NCI-H146 treated with DMSO at 0.1 percent for 48 hours (cell line): ENCODE measurements around the gene GRPR.
"Not testable (repeated sequence)": the region's sequence is repeated elsewhere in the genome, so short reads cannot be mapped to it uniquely, and the experiment has no call there.

Experiments used
- DNase-seq: peaks from one replicate; lab custom pipeline; 2025; ENCODE audit not compliant: unreplicated experiment; lab: John Stamatoyannopoulos, UW

The GRPR gene

DNA sequence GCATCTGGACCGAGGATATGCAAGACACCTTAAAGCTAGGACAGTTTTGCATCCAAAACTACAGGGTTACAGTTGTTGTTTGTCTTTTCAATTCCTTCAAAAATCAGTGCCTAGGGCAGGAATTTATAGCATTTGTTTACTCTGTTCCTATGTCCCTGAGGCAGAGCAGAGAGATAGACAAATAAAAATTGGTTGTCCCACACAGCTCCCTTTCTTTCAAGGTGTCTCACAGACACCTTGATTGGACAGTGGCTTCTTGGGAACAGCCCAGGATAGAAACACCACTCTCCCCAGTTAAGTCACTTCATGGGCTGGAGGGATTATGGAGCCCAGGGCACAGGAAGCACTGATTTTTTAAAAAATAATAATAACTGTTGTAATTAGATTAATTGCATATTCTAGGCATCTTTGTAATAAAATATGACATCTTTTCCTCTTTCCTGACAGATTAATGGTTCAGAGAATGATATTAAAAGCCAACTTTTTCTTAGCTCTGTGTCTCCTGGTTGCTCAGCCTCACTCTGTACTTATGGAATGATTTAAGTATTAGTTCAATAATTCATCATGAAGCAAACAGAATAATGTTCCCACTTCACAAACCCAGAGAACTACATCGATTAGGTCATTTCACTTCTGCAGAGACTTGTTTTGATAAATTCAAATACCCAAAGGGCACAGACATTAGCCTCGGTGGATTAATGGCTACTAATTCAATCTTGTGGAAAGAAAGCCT, 52.1 kb downstream of the GRPR start:
- DNase-seq = no peak

- DNase-seq = no peak
Measured at GRCh38 chrX:16177260-16177659, 53.9 kb downstream of the GRPR start.

GRCh38 chrX:16183843-16184242, 60.5 kb downstream of the GRPR start:
- not testable (repeated sequence) for DNase-seq

DNA sequence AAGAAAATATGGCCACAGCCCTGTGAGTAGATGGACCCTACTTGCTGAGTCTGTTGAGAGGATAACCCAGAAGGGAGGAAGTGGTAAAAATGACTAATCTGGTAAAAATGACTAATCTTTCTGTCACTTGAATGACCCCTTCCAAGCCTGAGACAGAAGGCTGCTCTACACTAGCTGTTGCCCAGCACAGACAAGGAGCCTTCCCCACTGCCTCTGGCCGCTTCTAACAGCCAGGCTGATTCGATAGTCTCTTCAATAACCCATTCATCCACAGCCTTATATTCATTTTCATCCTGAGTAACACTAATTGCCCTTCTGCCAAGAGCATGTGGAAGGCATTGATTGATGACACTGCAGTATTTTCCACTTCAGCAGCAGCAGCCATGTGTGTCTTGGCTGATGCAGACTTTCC, 62.4 kb downstream of the GRPR start:
- no peak for DNase-seq

- DNase-seq = no peak
Measured at GRCh38 chrX:16186380-16187007, 63.1 kb downstream of the GRPR start.

DNA sequence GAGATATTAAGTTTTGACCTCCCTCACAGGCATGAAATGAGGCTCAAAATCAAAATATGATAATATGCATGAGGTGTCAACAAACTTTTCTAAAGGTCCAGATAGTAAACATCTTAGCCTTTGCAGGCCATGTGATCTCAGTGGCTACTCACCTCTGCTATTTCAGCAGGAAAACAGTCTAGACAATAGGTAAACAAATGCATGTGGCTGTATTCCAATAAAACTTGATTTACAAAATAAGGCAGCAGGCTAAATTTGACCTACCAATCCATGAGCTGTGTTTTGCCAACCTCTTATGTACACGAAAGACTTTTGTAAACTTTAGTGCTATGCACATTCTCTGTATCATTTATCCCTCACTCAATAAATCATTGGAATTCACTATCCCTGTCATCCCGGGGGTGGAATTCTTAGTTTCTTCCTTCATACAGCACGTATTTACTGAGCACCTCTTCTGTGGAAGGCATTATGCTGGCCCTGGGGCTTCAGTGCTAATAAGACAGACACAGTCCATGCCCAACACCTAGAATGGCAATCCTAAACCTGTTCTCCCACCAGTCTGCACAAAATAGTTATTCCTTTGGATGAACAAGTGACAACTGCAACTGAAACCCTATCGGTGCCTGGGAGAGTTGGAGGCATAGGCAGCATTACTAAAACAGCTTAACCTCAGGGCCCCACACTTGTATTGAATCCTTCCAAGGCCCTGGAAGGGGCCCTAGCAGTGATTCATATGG, 63.8 kb downstream of the GRPR start:
- no peak for DNase-seq

- no peak for DNase-seq
Measured at GRCh38 chrX:16188687-16189086, 65.3 kb downstream of the GRPR start.

GRCh38 chrX:16191605-16192004, 68.2 kb downstream of the GRPR start:
- no peak for DNase-seq

DNA sequence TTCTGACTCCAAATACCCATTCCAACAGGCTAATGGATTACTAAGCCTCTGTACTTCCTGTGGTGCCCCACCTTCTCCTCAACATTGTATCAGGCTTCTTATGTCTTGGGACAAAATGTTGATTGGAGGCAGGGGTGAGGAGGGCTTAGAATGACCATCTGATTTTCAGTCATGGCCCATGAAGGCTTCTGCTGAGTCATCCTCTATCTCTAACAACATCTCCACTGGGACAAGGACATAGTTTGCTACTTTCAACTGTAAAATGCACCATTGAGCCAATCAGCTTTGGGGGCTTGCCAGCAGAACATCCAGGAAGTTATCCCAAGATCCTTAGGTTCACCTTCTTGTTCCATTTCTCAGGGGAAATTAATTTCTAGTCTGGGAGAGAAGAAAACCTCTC, 73.5 kb downstream of the GRPR start:
- DNase-seq = no peak

DNA sequence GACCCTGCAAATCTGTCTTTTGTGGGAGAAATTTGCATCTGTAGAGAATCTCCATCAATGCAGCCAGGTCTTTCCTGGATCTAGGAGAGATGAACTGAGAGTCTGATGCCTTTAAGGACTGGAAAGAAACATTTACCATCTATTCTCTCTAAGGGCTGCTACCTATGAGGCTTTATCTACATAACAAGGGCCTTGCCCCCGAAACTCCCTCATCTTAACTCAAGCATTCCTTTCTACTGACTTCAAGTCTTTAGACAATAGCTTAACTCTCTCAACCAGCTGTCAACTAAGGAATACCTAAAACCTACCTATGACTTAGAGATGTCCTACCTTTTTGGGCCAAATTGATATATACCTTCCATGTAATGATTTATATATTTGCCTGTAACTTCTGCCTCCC, 76.0 kb downstream of the GRPR start:
- DNase-seq = no peak

DNA sequence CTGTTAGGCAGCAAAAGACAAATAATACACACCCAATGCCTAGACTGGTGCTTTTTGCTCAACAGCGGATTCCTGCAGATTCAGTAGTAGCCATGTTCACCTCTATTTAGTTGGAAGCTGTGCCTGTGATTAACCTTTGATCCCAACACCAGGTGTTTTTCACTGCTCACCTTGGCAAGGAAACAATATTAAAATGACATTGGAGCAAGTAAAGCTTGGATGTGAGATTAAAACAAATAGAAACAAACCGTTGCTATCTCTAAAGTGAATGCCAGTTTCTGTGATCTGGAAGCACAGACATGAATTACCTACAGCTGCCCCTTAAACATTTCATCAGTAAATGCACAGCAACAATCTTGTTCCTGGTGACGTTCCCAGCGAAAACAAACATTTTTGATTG, 79.6 kb downstream of the GRPR start:
- no peak for DNase-seq
